AG09309 (cell line): ENCODE results near the gene MGMT.

Source experiments
- DNase-seq: peaks from one replicate; pipeline ENCODE4 v3.0.0-alpha.2; 2010; ENCODE audit warnings: low read depth
- H3K4me3 ChIP-seq: 2 replicates; pipeline ENCODE4 v1.5.1; 2011; ENCODE audit warnings: mild to moderate bottlenecking, low read depth, low read length, moderate library complexity; ENCODE audit not compliant: control insufficient read depth
- TF ChIP-seq, protein P1 (sequence below): IDR thresholded peaks from 2 replicates; pipeline ENCODE4 v1.5.1; 2011; ENCODE audit warnings: mild to moderate bottlenecking, low read depth, low read length, inconsistent platforms; ENCODE audit not compliant: insufficient read depth, control insufficient read depth; ENCODE audit errors: missing control alignments

Gene MGMT

DNA sequence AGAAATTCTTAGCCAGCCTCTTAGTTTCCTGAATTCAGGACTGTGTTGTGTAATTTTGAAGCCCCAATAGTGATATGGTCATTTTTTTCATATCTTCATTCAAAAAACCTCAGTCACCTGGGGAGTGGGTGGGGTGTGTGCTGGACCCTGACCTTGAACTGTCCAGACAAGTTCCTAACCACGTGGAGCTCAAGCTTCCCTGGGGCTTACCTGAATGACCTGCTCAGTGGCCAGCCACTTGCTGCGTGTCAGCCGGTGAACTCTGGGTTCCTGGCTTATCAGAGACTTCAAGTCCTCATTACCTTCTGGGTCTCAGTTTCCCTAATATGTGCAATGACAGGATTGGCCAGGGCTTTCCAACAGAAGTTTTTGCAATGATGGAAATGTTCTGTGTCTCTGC is 27.1 kb downstream of the MGMT start:
- H3K4me3 ChIP-seq, result no peak overlapping the region
- no peak for DNase-seq
- TF ChIP-seq, protein P1, sequence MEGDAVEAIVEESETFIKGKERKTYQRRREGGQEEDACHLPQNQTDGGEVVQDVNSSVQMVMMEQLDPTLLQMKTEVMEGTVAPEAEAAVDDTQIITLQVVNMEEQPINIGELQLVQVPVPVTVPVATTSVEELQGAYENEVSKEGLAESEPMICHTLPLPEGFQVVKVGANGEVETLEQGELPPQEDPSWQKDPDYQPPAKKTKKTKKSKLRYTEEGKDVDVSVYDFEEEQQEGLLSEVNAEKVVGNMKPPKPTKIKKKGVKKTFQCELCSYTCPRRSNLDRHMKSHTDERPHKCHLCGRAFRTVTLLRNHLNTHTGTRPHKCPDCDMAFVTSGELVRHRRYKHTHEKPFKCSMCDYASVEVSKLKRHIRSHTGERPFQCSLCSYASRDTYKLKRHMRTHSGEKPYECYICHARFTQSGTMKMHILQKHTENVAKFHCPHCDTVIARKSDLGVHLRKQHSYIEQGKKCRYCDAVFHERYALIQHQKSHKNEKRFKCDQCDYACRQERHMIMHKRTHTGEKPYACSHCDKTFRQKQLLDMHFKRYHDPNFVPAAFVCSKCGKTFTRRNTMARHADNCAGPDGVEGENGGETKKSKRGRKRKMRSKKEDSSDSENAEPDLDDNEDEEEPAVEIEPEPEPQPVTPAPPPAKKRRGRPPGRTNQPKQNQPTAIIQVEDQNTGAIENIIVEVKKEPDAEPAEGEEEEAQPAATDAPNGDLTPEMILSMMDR, result no peak

DNA sequence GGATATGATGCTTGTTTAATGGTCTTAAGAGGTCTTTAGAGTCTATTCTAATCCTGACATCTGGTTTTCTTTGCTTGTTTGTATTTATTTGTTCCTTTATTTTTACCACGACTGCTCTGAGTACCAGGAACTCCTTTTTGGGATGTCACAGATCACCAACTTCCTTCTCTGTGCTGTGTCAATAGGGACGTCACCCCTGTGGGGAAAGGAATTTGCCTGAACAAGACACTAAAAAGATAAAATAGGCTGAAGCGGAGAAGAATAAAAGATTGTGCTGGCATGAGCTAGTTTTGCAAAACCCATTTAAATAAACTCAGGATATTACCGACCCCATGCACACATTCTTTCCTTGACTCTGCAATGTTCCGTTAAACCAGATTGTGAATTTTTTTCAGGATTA is 27.7 kb downstream of the MGMT start:
- no peak for DNase-seq
- TF ChIP-seq, protein P1, result no peak
- H3K4me3 ChIP-seq, result no peak overlapping the region

DNA sequence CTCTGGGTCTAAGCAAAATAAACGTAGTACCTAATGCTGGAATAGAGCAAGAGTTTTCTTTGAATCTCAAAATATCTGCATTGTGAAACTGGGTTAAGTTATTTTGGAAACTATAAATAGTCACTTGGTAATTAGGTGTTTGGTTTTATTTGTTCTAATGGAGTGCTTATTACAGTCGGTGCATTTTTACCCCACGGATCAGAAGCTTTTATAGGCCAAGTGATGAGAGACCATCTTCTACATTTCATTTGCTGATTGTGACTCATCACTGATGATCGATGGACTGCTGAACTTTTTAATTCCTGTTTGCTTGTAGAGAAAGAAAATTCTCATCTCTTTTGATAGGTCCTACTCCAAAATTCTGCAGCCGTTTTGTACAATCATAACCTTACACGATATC is 28.2 kb downstream of the MGMT start:
- no peak for DNase-seq
- TF ChIP-seq, protein P1, result no peak
- no peak overlapping the region for H3K4me3 ChIP-seq

DNA sequence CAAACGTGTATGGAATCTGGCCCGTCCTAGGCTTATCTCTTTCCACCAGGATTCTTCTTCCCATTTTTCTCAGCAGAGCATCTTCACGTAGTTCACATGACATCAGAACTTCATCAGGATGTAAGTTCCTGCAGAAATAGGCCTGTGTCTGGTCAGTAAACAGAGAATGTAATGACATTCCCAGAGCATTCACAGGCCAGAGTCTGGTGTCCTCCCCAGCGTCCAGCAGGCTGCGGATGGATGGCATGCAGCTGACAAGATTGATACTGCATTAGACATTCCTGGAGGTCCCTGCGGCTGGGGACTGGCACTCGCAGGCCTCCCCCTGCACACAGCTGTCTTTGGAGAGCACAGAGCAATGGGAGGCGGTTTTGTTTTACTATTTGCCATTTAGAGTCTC is 28.7 kb downstream of the MGMT start:
- TF ChIP-seq, protein P1, result no peak
- no peak for DNase-seq
- H3K4me3 ChIP-seq, result no peak overlapping the region

DNA sequence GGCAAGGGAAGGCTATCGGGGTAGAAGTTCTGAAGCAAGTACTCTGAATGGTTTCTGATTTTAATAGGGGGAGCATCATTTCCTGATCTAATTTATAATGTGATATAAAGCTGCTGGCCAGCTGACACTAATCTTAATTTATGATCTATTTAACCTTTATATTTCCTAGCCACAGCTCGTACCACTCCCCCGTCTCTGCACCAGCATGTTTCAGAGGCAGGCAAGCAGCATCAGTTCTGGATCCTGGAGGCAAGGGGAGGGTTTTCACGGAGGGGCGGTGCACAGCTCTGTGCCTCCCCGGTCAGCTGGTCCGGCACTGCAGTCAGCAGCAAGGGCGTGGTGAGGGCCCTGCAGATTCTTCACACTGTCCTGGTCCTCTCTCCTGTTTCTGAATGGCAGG is 30.0 kb downstream of the MGMT start:
- TF ChIP-seq, protein P1, result no peak

DNA sequence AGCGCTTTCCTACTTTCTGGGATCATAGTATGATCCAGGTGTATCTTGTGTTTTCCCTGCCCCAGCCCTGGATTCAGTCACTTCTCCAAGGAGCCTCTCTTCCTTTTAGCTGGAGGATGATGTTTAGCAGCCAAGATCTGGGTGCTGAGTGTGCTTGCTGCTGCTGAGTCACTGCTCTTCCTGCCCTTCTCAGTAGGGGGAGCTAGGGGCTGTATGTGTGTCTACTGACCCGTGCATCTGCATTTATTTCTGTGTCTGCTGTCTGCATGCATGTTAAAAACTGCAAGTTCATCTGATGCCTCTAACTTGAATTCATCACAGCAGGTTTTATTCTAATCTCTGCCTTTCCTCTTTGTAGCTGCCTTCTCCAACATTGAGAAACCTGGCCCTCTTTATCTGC is 31.6 kb downstream of the MGMT start:
- DNase-seq, result no peak
- TF ChIP-seq, protein P1, result no peak
- no peak overlapping the region for H3K4me3 ChIP-seq

More for the DNA sequence above, 30.0 kb downstream of the MGMT start:
- no peak overlapping the region for H3K4me3 ChIP-seq
- no peak for DNase-seq

DNA sequence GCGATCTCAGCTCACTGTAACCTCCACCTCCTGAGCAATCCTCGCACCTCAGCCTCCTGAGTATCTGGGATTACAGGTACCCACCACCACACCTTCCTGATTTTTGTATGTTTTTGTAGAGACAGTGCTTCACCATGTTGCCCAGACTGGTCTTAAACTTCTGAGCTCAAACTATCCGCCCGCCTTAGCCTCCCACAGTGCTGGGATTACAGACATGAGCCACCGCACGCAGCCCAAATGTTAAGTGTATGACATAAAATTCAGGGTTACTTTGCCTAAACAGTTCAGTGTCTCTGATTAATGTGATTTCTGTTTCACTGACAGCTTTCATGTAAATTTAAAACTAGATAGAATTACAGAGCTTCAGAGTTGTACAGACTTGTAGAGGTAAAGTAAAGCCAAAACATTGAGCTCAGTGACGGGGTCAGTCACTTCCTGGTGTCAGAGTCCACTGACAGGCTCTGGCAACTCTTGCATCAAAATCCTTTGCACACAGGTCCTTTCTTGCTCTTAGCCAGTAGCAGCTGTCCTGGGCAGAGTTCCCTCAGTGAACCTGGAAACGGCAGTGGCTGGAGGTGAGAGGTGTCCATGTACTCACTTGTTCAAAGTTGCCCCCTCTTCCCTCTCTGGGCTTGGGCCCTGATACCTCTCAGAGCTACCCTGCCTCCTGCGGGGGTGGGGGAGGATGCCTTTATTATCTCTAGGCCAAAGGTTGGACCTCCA is 33.7 kb downstream of the MGMT start:
- no peak for DNase-seq
- TF ChIP-seq, protein P1, result no peak
- no peak overlapping the region for H3K4me3 ChIP-seq
